ENCODE results near the gene BCAS3.

BCAS3 gene

GRCh38 chr17:61208301-61209105 lies 530.9 kb downstream of the BCAS3 start:
- DNase-seq = no peak

- DNase-seq = no peak
Measured at GRCh38 chr17:61209106-61209439, 531.4 kb downstream of the BCAS3 start.

DNA sequence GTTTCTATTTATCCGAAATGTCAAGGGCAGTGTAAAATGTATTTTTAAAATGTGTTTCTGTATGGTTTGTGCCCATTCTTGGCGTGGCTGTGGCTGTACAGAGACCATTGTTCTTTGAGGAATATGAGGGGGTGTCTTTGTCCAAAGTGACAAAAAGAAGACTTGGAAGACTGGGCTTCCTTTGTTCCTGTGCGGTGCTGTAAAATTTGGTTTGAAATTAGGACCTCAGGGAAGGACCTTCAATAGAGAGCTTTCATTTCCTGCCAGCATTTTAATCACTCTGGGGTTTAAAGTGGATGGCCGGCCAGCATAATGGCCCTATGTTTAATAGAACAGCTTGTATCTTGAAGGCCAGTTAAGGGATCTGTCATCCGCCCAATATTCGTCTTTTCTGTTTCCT lies 531.9 kb downstream of the BCAS3 start:
- no peak for DNase-seq

- no peak for DNase-seq
Measured at GRCh38 chr17:61211236-61211635, 533.6 kb downstream of the BCAS3 start.

DNA sequence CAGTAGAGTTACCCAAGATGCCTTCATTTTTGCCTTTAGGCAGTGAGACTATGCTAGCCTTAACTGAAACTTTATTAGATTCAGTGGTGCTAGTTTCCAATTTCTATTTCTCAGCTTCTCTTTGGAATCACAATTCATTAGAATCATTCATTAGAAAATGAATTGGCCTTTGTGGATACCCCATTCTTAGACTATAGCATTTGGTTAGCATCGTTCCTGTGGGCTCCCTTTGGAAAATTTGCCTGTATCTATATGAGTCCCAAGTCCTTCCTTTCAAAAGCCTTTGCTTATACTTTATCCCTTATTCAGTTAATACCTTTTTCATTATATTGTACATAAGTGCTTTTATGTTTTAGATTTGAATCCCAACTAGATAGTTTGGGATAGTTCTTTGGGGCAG lies 535.0 kb downstream of the BCAS3 start:
- DNase-seq = no peak

DNA sequence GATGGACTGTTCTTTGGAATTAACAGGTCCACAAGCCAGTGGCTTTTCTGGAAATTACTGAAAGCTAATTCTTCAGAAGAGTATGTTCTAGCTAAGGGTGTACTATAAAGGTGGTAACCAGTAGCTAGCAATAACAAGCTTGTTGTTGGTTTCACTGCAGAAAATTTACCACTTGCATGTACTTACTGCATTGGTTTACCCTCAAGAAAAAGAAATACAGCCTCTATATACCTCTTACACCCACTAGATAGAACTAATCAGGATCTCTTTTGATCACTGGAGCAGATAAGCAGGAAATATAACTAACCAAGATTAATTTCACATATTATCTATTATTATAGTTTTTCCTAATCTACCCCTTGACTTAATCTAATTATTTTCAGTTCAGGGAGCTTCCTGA lies 537.1 kb downstream of the BCAS3 start:
- no peak for DNase-seq

DNA sequence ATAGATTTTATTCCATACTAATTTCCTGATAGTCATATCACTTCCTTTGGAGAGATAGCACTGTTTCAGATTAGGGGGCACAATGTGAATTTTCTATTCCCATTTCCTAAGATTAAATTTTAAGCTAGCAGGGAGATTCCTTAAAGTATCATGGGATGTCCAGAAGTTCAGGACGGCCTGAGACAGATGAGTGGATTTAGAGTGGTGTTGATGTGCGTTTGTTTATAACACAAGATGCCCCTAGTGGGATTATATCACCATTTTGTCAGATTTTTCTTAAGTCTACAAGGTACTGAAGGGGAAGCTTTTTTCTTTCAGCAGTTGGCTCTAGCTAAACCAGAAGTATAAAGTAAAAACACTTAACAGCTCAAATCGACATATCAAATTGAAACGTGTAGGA lies 538.4 kb downstream of the BCAS3 start:
- no peak for DNase-seq

DNA sequence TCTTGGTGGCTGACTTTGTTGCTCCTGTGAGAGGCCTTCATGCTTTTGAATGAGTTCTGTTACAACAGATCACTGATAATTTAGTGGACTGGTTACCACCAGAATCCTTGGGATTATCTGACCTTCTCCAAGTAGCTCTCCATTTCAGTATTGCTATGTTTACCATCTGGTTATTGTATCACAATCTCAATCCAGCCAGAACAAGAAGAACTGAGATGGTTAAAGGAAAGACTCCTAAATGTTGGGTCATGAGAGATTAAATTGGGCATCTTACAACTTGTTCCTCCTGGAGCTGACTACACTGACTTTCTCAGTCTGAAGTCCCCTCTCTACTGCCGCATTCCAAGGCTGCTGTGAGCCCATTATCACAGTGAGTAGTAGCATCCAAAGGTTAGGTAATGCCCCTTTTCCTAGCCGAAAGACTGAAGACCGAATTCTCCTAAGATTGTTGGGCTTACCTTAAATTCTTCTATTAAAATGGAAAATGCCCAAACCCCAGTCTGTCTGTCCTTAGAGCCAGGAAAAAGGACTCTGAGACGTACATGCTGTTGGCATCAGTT lies 540.3 kb downstream of the BCAS3 start:
- no peak for DNase-seq

GRCh38 chr17:61218438-61218837 lies 540.8 kb downstream of the BCAS3 start:
- DNase-seq = no peak

- DNase-seq = no peak
Measured at GRCh38 chr17:61219460-61219859, 541.8 kb downstream of the BCAS3 start.

GRCh38 chr17:61221181-61221580 lies 543.5 kb downstream of the BCAS3 start:
- DNase-seq = no peak

DNA sequence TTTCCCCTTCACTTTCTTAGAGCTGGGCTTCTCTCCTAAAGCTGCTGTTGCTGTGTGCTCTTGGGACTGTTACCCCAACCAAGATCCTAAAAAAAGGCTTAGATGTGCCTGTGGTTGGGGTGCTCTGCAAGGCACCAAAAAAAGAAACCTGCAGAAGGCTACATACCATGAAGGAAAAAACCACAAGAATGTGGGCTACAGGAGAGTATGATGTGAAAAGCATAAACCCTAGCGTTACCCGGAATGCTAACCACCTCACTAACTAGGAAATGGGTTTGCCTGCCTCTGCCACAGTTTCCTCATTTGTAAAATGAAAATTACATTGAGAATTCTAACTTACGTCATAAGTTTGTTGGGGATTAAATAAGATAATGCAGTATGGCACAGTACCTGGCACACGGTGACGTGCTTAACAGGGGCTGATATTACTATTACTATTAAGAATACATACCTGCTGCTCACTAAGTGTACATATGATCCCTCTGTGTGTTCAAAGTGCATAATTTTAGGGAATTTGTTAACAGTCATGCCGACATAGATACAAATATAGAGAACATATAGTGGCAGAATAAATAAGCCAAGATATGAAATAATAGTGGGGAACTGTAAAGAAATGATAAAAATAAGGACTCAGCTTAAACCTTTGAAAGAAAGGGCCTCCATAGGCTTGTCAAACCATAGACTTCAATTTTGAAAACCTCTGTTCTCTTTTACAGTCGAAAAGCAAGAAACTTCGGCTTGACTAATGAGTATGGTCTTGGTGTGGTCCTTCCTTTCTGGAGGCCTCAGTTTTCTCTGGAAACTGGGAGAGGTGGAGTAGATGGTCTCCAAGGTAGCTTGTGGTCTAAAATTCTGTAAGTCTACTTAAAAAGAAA lies 544.2 kb downstream of the BCAS3 start:
- peak; percentile 45 for DNase-seq

GRCh38 chr17:61223725-61224124 lies 546.1 kb downstream of the BCAS3 start:
- no peak for DNase-seq

- no peak for DNase-seq
Measured at GRCh38 chr17:61225178-61225882, 547.7 kb downstream of the BCAS3 start.

- no peak for DNase-seq
Measured at GRCh38 chr17:61227866-61228265, 550.2 kb downstream of the BCAS3 start.

- no peak for DNase-seq
Measured at GRCh38 chr17:61230461-61230860, 552.8 kb downstream of the BCAS3 start.

GRCh38 chr17:61230972-61231820 lies 553.5 kb downstream of the BCAS3 start:
- no peak for DNase-seq

GRCh38 chr17:61232871-61233270 lies 555.2 kb downstream of the BCAS3 start:
- no peak for DNase-seq

DNA sequence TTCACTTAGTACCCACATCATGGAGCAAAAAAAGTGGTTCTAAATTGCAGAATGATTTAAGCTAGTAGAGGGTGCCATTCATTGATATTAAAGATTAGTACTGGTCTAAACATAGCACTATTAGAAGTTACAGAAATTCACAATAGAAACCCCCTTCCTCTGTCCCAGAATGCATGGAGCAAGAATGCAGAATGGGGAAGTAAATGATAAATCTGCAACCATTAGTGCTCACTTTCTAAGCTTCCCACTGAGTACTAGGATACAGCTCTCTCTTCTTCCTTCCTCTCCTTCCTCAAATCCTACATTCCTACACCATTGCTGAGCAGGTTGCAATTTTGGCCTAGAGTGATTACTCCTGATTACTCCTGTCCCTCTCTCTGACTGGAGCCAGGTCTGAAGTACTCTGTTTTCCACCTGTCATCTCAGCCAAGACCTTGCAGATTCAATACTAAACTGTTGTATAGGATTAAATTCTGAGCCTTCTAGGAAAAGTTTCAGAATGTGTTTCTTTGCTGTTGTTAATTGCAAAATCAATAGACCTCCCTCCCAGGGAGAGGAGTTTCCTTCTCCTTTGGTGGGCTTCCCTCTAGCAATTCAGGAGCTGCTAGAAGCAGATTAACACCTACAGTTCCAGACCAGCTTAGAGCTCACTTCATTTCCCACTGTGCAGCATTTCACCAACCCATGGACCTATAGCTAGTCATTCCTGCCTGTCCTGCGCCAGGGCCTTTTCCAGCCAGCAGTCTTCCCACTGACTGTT lies 556.5 kb downstream of the BCAS3 start:
- no peak for DNase-seq

- DNase-seq = no peak
Measured at GRCh38 chr17:61235001-61235826, 557.6 kb downstream of the BCAS3 start.

- no peak for DNase-seq
Measured at GRCh38 chr17:61235827-61236197, 558.2 kb downstream of the BCAS3 start.
